BE2C (cell line): ENCODE measurements around the gene ARHGAP8.

Experiments used
- DNase-seq: peaks from one replicate; pipeline ENCODE4 v3.0.0-alpha.2; 2020
- H3K27me3 ChIP-seq: fragments of 250-450 bp; sonication (Bioruptor Pico); 2 replicates; pipeline ENCODE4 v1.5.1; 2020; ENCODE audit warnings: mild to moderate bottlenecking
- H3K36me3 ChIP-seq: fragments of 250-450 bp; sonication (Bioruptor Pico); 2 replicates; pipeline ENCODE4 v1.5.1; 2020; ENCODE audit warnings: mild to moderate bottlenecking
- H3K4me1 ChIP-seq: fragments of 250-450 bp; sonication (Bioruptor Pico); 2 replicates; pipeline ENCODE4 v1.5.1; 2020
- H3K4me3 ChIP-seq: 2 replicates; pipeline ENCODE4 v1.5.1; 2011; ENCODE audit warnings: low read depth, low read length
- H3K9me3 ChIP-seq: fragments of 250-450 bp; sonication (Bioruptor Pico); 2 replicates; pipeline ENCODE4 v1.5.1; 2020
- CTCF ChIP-seq: IDR thresholded peaks from 2 replicates; pipeline ENCODE4 v1.5.1; 2012; ENCODE audit warnings: mild to moderate bottlenecking, low read depth, low read length

The ARHGAP8 gene

GRCh38 chr22:44727148-44727547 lies 25.2 kb upstream of the ARHGAP8 start:
- Histone ChIP-seq H3K27me3 (no peaks in the 10 kb centered on the region), H3K4me3 (no peak overlapping the region), H3K4me1 (peaks cover 13% of the 10 kb centered on the region), H3K9me3 (no peaks in the 10 kb centered on the region), H3K36me3 (no peaks in the 10 kb centered on the region)
- TF ChIP-seq CTCF, result no peak
- DNase-seq, result no peak

DNA sequence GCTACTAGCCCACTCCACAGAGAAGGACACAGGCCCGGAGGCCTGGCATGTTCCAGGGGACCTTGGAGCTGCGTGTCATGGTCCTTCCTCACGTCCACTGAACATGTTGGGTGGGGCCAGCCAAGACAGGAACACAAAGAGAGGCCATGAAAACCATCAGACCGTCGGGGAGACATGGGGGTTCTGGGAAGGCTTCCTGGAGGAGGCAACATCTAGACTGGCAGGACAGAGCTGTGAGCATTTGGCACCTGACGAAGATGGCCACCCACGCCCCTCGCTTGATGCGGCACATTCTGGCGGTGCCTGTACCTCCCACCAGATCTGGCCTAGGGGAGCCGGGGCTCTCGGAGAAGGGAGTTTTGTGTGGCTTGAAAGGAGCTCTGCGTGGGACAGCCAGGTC lies 24.7 kb upstream of the ARHGAP8 start:
- Histone ChIP-seq H3K4me1 (peaks cover 13% of the 10 kb centered on the region), H3K36me3 (no peaks in the 10 kb centered on the region), H3K27me3 (no peaks in the 10 kb centered on the region), H3K4me3 (no peak overlapping the region), H3K9me3 (no peaks in the 10 kb centered on the region)
- DNase-seq, result no peak
- no peak for TF ChIP-seq CTCF

- TF ChIP-seq CTCF, result no peak
- Histone ChIP-seq H3K4me3 (no peak overlapping the region), H3K27me3 (no peaks in the 10 kb centered on the region), H3K4me1 (peaks cover 13% of the 10 kb centered on the region), H3K9me3 (no peaks in the 10 kb centered on the region), H3K36me3 (no peaks in the 10 kb centered on the region)
- no peak for DNase-seq
These were observed 23.5 kb upstream of the ARHGAP8 start for GRCh38 chr22:44728761-44729324.

DNA sequence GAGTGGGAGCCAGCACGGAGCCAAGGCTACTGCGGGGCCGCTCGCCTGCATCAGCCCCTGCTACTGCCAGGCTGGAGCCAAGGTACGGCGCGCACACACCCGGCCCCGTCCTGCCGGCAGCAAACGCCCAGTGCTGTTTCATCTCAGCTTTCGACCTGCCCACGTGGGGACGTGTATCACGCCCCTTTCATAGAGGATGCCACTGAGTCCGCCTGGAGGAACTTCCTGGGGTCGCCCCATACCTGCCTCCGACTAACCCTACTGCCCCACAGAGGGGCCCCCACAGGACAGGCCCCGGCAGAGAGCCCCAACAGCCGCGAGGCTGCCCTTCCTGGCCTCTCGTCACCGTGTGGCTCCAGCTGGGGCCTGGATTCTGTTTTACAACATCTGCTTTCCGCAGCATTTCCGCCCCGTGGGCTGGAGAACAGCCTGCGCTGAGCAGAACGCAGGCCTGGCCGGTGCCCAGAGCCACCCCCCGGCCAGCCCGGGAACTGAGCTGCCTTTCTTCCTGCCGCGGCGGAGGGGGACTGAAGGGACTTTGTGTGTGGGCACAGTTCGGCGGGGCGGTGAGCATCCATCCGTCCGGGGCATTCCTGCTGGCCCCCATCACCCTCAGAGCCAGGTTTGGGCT lies 22.9 kb upstream of the ARHGAP8 start:
- Histone ChIP-seq H3K9me3 (no peaks in the 10 kb centered on the region), H3K36me3 (no peaks in the 10 kb centered on the region), H3K4me3 (peak overlapping the region; percentile 27), H3K27me3 (no peaks in the 10 kb centered on the region), H3K4me1 (peaks cover 13% of the 10 kb centered on the region)
- TF ChIP-seq CTCF, result peak; percentile 55
- peak; percentile 88 for DNase-seq

- no peak for DNase-seq
- Histone ChIP-seq H3K9me3 (no peaks in the 10 kb centered on the region), H3K27me3 (no peaks in the 10 kb centered on the region), H3K36me3 (no peaks in the 10 kb centered on the region), H3K4me3 (peak overlapping the region; percentile 27), H3K4me1 (peaks cover 13% of the 10 kb centered on the region)
- TF ChIP-seq CTCF, result no peak
These were observed 22.4 kb upstream of the ARHGAP8 start for GRCh38 chr22:44730022-44730393.

- H3K4me3 ChIP-seq, result no peak overlapping the region
- no peak for DNase-seq
- no peak for TF ChIP-seq CTCF
These were observed 21.7 kb upstream of the ARHGAP8 start for GRCh38 chr22:44730490-44731356.

More at GRCh38 chr22:44730490-44731356, 21.7 kb upstream of the ARHGAP8 start:
- H3K36me3 ChIP-seq, result no peaks in the 10 kb centered on the region
- H3K27me3 ChIP-seq, result no peaks in the 10 kb centered on the region
- no peaks in the 10 kb centered on the region for H3K9me3 ChIP-seq
- peaks cover 13% of the 10 kb centered on the region for H3K4me1 ChIP-seq
